OCI-M1 (cell line): Measurements from ENCODE around the gene HSD17B4.

ENCODE experiments used
- DNase-seq: peaks from one replicate; lab custom pipeline; 2025; lab: John Stamatoyannopoulos, UW

HSD17B4 gene, protein sequence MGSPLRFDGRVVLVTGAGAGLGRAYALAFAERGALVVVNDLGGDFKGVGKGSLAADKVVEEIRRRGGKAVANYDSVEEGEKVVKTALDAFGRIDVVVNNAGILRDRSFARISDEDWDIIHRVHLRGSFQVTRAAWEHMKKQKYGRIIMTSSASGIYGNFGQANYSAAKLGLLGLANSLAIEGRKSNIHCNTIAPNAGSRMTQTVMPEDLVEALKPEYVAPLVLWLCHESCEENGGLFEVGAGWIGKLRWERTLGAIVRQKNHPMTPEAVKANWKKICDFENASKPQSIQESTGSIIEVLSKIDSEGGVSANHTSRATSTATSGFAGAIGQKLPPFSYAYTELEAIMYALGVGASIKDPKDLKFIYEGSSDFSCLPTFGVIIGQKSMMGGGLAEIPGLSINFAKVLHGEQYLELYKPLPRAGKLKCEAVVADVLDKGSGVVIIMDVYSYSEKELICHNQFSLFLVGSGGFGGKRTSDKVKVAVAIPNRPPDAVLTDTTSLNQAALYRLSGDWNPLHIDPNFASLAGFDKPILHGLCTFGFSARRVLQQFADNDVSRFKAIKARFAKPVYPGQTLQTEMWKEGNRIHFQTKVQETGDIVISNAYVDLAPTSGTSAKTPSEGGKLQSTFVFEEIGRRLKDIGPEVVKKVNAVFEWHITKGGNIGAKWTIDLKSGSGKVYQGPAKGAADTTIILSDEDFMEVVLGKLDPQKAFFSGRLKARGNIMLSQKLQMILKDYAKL

GRCh38 chr5:119452373-119453039 is at the start of gene HSD17B4:
TSS of gene HSD17B4 (plus strand) at chr5:119452497. CDS start at chr5:119452576, 79 bp downstream.
- DNase-seq: peak; percentile 65

GRCh38 chr5:119402555-119402954 is 49.7 kb upstream of the HSD17B4 start:
- no peak for DNase-seq

DNA sequence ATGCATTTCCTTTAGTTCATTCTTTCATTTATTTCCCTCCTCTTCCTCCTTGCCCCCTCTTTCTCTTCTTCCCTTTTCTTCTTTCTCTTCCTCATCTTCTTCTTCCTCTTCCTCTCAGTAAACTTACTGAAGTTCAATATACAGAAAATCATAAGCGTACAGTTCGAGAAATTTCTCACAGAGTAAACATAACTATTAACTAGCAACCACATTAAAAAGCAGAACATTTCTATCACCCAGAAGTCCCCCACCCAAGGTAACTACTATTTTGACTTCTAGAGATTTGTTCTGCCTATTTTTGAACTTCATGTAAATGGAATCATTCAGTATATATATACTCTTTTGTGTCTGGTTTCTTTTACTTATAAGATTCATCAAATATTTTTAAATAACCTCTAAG is 48.3 kb upstream of the HSD17B4 start:
- DNase-seq: no peak

- no peak for DNase-seq
Observed at GRCh38 chr5:119405419-119405818, 46.9 kb upstream of the HSD17B4 start.

- DNase-seq: no peak
Observed at GRCh38 chr5:119406551-119407110, 45.7 kb upstream of the HSD17B4 start.

- DNase-seq: peak; percentile 6
Observed at GRCh38 chr5:119409235-119409815, 43.0 kb upstream of the HSD17B4 start.

GRCh38 chr5:119410448-119411159 is 41.7 kb upstream of the HSD17B4 start:
- no peak for DNase-seq

GRCh38 chr5:119411361-119412278 is 40.7 kb upstream of the HSD17B4 start:
- DNase-seq: peak; percentile 59

DNA sequence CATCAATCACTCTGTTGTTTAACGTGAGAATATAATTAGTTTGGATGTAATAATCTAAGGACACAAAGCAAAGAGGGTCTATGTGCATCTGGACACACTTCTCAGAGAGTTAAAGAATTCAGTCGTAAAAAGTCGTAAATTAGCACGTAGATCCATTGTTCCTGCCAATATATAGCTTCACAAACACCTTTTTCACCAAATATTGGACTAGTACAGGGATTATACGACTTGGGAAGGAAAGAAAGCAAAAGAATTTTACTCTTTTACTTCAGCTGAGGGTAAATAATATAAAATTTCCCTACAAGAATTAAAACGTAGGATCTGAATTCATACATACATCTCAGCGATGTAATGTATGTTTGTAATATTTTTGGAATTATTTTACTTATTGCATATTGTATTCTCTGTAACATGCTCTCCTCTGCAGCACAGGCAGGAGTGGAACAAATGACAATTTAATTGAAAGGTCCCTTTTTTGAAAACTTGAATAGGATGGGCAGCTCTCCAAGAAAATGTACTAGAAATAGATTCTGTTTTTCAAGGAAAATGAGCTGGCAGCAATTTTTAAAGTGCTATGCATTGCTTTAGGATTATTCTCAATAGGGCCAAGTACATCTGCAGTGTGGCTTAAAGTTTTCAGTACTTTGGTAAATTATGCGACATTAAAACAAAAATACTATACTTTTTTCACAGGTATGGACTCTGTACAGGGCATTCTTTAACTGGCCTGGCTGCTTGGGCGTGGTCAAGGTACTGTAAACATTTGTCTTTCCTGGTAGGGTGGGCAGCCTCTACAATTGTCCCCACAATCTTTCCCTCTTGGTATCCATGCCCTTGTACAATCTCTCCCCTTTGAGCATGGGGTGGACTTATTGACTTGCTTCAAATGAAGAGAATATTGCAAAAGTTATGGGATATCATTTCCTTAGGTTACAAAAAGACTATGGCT is 39.7 kb upstream of the HSD17B4 start:
- peak; percentile 5 for DNase-seq

GRCh38 chr5:119414124-119414734 is 38.1 kb upstream of the HSD17B4 start:
- DNase-seq: peak; percentile 76

DNA sequence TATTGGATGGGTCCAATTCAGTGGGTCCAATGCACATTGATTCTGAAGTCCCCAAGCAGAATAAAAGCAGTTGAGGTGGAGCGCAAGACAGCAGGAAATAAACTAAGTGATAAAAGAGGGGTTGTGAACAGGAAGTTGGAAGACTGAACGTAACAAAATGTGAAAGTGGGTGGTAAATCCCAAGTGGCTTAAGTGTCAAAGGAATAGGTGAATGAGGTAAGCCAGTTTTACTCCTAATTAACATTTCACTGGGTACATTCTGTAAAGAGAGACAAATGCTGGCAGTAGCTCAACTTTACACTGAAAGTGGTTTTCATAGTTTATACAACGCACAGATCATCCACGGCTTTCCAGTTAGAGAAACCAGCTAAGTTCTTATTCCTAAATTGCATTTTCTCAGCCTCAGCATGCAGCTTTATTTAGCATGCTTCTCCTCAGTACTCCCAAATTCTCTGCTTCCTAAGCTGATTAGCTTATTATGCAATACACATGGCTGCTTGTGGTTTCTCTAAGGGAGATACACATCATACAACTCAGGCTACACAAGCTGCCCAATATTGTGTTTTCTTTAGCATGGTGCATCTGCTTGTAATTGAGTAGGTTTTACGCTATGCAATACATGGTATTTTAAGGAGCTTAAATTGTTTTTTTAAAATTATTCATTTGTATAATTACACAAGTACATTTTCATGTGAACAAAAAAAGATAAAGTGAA is 34.2 kb upstream of the HSD17B4 start:
- peak; percentile 60 for DNase-seq

GRCh38 chr5:119418606-119419100 is 33.6 kb upstream of the HSD17B4 start:
- peak; percentile 60 for DNase-seq

DNA sequence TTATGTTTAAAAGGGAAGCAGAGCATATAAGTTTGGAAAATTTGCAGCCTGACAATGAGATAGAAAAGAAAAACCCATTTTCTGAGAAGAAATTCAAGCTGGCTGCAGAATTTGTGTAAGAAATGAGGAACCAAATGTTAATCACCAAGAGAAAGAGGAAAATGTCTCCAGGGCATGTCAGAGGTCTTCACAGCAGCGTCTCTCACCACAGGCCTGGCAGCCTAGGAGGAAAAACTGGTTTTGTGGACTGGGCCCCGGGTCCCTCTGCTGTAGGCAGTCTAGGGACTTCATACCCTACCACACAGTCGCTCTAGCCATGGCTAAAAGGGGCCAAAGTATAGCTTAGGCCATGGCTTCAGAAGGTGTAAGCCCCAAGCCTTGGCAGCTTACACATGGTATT is 32.1 kb upstream of the HSD17B4 start:
- peak; percentile 43 for DNase-seq

- DNase-seq: peak; percentile 0
Observed at GRCh38 chr5:119426057-119426456, 26.2 kb upstream of the HSD17B4 start.

DNA sequence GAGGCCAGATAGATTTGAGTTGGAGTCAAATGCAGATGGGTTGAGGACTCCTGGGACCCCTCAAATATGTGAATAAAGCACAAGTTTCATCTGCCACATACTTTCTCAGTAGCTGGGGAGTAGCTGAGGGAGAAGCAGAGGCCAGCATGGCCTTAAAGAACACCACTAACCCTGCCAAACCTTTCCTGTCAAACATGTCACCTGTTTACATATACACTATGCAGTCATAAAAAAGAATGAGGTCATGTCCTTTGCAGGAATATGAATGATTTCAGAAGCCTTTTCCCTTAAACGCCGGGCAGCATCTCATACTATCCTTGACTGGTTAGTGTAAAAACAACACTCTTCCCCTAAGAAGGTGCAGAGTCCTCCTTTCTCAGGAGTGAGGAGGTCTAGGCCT is 25.2 kb upstream of the HSD17B4 start:
- DNase-seq: no peak

- peak; percentile 68 for DNase-seq
Observed at GRCh38 chr5:119427596-119427995, 24.7 kb upstream of the HSD17B4 start.

- peak; percentile 26 for DNase-seq
Observed at GRCh38 chr5:119428166-119428565, 24.1 kb upstream of the HSD17B4 start.

- peak; percentile 15 for DNase-seq
Observed at GRCh38 chr5:119428574-119428973, 23.7 kb upstream of the HSD17B4 start.
